Activated CD8-positive, alpha-beta memory T cell treated with anti-CD3 and anti-CD28 coated beads, Interleukin-2, amount 50 U/mL, for 4 hours (primary cell): ENCODE results near the gene CD1D.
A peak's percentile ranks its signal among the peaks of the same experiment; 100 is the strongest.
"Not testable (repeated sequence)": the region's sequence is repeated elsewhere in the genome, so short reads cannot be mapped to it uniquely, and the experiment has no call there.

Experiments used
- DNase-seq: peaks from one replicate; pipeline ENCODE4 v3.0.0-alpha.2; 2020

CD1D gene

DNA sequence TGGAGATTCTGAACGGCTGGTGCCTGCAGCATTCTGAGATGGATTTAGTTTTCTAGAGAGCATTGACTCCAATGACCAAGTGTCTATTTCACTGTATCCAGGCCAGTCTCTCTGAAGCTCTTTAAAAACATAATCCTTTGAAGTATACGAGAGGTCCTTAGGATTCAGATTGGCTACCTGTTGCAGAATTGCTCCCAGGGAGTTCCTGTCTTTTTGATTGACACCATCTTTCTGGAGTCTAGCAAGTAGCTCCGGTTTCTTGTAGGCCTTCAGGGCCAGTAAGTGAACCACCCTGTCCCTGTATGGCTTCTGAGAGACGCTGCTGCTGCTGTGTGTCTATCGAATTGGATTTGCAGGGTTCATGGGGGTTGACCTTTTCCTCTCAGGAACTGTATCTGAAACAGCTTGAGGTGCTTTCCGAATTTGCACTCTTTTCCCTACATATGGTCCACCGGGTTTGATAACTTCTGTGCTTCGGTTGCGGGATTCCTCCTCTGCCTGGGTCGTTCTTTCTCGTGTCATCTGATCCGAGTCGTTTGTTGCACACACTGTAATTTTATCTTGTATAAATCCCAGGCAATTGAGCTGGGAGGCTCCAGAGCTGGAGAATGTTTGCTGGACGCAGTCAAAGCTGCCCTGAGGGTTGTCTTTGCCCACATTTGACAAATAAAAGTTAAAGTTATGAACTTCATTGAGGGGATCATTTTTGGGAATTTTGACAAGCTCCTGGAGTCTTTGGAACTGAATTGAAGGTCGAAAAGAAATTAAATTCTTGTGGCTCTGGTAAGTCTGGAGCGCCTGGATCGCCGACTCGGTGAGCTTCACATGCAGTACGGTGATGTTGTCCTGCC is 3.6 kb upstream of the CD1D start:
- DNase-seq, result not testable (repeated sequence)

DNA sequence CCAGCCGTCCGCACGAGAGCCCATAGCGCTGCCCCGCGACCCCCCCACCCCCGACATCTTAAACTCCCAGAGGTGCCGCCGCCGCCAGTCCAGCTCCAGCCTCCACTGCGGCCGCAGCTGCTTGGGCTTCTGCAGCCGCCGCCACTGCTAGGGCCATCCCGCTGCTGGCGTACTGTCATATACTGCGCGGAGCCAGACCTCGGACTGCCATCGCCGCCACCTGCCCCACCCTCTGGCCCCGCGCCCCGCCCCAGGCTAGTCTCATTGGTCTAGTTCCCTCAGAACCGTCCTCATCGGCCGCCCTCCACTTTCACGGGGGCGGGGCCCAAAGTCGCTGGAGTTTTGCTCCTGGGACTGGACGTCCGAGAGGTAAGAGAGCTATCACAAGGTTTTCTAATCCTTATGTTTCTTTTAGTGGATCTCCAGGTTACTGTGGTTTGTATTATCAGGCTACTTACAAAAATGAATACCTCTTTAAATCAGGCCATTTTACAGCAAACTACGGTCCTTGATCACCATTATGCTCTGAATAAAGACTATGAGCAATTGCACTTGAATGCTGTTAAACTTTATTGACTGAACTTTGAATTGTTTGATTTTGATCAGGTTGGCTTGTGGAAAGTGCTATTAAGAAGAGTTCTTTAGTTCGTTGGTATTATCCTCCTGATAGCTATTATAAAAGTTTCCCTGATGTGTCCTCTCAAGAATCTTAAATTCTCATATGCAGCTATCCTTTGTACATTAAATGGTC is 2.8 kb upstream of the CD1D start:
- DNase-seq, result peak; percentile 23

DNA sequence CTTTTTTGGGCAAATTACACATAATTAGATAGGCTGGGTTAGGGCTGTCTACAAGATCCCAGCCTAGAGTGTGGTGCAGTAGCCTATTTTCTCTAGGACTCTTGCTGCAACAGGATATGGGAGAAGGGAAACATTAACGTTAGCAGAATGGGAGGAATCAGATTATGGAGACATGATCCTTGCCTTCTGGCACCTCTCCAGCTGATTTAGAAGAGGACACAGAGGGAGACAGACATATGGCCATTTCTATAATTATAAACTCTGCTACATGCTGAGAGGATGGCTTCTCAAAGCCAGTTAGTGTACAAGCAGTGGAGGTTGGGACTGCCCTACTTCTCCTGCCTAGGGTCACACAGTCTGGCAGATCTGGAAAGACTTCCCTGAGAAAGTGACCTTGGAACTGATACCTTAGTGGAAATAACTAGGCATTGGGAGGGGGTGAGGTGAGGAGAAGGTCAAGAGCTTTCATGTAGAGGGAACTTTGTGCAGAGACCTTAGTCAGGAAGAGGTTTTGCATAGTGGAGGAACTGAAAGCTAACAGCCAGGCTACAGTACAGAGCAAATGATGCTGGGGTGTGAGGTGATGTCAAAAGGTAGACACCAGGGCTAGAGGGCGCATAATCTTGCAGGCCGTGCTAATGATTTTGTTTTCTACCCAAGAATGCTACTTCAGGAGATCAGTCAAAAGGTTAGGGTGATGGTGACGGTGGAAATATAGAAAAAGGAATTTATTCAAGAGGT is 1.2 kb upstream of the CD1D start:
- no peak for DNase-seq

DNA sequence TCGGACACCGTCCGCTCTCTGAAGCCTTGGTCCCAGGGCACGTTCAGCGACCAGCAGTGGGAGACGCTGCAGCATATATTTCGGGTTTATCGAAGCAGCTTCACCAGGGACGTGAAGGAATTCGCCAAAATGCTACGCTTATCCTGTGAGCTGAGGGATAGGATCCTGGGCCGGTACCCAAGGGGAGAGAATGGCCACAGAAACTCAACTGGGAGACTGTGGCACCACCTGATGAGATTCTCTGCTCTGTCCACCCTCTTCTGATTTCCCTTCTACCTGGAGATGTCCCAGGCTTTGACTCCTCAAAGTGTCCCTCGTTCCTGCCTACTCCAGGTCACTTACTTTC is 855 bp downstream of the CD1D start:
- no peak for DNase-seq

GRCh38 chr1:158185770-158186169 is 5.1 kb downstream of the CD1D start:
- no peak for DNase-seq

- no peak for DNase-seq
These were observed 5.5 kb downstream of the CD1D start for GRCh38 chr1:158186180-158186579.

GRCh38 chr1:158188611-158189010 is 7.9 kb downstream of the CD1D start:
- DNase-seq, result no peak

GRCh38 chr1:158189624-158190023 is 8.9 kb downstream of the CD1D start:
- no peak for DNase-seq

DNA sequence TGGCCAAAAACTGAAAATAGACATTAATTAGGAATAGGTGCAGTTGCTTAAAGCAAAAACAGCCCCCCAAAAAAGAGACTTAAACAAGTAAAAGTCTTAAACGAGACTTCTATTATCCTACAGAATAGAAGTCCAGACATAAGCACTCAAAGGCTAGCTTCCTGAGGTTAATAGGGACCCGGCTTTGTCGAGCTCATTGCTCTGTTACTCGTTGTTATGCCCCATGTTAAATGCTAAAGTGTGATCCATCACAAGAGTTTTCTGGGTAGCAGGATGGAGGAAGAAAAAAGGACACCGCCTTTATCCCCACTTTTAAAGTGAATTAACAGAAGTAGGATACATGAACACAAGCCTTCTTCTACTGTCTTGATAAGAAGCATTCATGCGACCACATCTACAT is 10.6 kb downstream of the CD1D start:
- DNase-seq, result no peak

- DNase-seq, result no peak
These were observed 15.8 kb downstream of the CD1D start for GRCh38 chr1:158196461-158196860.

- no peak for DNase-seq
These were observed 19.2 kb downstream of the CD1D start for GRCh38 chr1:158199849-158200248.

GRCh38 chr1:158200527-158200926 is 19.8 kb downstream of the CD1D start:
- DNase-seq, result no peak

DNA sequence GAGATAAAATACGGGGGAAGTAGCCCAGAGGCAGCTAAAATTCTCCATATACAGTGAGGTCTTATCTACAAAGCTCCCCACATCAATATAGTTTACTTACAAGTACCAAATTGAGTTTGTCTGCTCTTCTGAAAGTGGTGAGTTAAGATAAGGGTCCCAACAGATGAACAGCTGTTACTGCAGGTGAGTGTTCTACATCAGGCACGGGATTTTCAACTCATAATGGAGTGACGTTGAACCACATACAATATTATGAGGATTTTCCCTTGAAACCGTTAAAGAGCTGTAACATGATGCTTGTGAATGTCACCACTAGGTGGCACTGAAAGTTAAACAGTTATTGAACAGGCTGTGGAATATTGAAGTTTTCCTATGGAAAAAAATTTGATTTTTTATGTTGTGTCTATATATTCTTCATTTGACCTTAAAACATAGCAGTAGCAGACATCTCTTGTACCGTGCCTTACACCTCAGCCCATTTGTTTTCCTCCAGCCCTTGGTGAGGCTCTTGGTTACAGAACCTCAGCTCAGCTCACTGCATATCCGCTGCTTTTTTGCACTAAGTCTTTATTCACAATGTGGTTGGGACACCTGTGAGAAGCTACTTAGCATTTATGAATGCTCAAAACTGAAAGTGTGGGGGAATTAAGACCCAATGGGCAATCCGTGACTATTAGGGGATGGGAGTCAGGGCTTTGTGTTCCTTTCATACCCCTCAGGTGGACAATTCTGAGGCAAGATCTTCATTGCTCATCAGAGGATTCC is 23.2 kb downstream of the CD1D start:
- no peak for DNase-seq

GRCh38 chr1:158204458-158204827 is 23.7 kb downstream of the CD1D start:
- no peak for DNase-seq

- DNase-seq, result no peak
These were observed 28.0 kb downstream of the CD1D start for GRCh38 chr1:158208586-158209116.

DNA sequence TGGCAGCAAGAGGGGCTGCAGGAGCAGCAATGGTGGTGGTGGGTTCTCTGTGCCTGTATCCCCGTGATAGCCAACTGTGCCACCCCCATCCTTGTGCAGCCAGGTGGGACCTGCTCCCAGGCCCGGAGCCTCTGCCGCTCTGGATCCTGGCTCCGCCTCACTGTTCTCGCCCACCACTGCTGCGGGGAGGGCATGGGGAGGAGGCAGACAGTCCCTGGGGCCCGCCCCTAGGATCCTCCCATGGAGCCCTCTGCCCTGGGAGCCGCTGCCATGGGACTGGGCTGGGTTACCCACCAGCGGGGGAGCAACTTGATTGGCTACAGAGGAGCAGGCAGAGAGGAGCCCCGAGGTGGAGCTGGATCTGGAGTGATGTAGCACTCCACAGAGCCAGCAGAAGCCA is 31.6 kb downstream of the CD1D start:
- DNase-seq, result no peak

- DNase-seq, result not testable (repeated sequence)
These were observed 42.8 kb downstream of the CD1D start for GRCh38 chr1:158223445-158223844.

- no peak for DNase-seq
These were observed 47.4 kb downstream of the CD1D start for GRCh38 chr1:158227904-158228623.
